Sigmoid colon (tissue), 7 donors: Measurements from ENCODE around the gene KAT8. TPM values are rescaled to one million over a fixed set of nuclear protein-coding genes. Genes with fewer than 3 reads are reported as not detected.

Experiments
- polyA plus RNA-seq, 3 donors: library from polyadenylated mRNA; stranded (reverse); fragments of 200-250 nt; gene quantifications; one replicate each; pipeline ENCODE4 v1.2.3, GENCODE V29; 2013
- small RNA-seq, 3 donors: library from RNA; depleted of rRNA; stranded (forward); fragments of <200 nt; gene quantifications; one replicate each; pipeline ENCODE3, GENCODE V24; 2016
- total RNA-seq, 4 donors: library from RNA; depleted of rRNA; stranded (reverse); fragments of >200 nt; gene quantifications; one replicate each; pipeline ENCODE4 v1.1.0, GENCODE V29; 2016
- donor health status: healthy with polysubstance abuse.
- donor health status: Bipolar disorder and iron deficiency.
- donor health status: healthy.

Gene KAT8
- total and polyA plus RNA-seq, 7 donors, result 31.2 to 65.7 (median 57.1) TPM

Small RNAs within 50 kb of the gene (small RNA-seq; reads per million reads assigned to genes)
- 0 reads per million in 3 donors for gene AC009088.4
- gene NDUFA3P6, result 0 reads per million in 3 donors

Other genes with a start within 250 kb of the KAT8 start
- 10 to 100 TPM; 45.7 to 63.1 (median 55.2) TPM for gene BCL7C, start 223.6 kb upstream of the KAT8 start, total RNA-seq
- 10 to 100 TPM; 27.9 to 42.0 (median 30.7) TPM for gene BCL7C, start 223.6 kb upstream of the KAT8 start, polyA plus RNA-seq
- gene CTF1, start 221.1 kb upstream of the KAT8 start, total RNA-seq, result 1 to 10 TPM; 2.3 to 6.9 (median 4.9) TPM
- 1 to 10 TPM in 2 of 3 donors, under 1 TPM in 1; 0.46 to 3.6 (median 1.5) TPM for gene CTF1, start 221.1 kb upstream of the KAT8 start, polyA plus RNA-seq
- 10 to 100 TPM in 3 of 4 donors, 1 to 10 TPM in 1; 7.9 to 18.3 (median 13.0) TPM for gene FBXL19, start 194.1 kb upstream of the KAT8 start, total RNA-seq
- gene FBXL19, start 194.1 kb upstream of the KAT8 start, polyA plus RNA-seq, result 10 to 100 TPM in 1 of 3 donors, 1 to 10 TPM in 2; 3.0 to 32.7 (median 8.3) TPM
- 10 to 100 TPM; 33.3 to 43.3 (median 40.5) TPM for gene ORAI3, start 168.6 kb upstream of the KAT8 start, total RNA-seq
- 10 to 100 TPM in 2 of 3 donors, 1 to 10 TPM in 1; 8.6 to 16.1 (median 15.6) TPM for gene ORAI3, start 168.6 kb upstream of the KAT8 start, polyA plus RNA-seq
- gene SETD1A, start 159.9 kb upstream of the KAT8 start, total RNA-seq, result 10 to 100 TPM in 1 of 4 donors, 1 to 10 TPM in 3; 5.0 to 16.0 (median 7.1) TPM
- 10 to 100 TPM in 1 of 3 donors, 1 to 10 TPM in 2; 2.4 to 13.1 (median 3.2) TPM for gene SETD1A, start 159.9 kb upstream of the KAT8 start, polyA plus RNA-seq
- gene HSD3B7, start 132.5 kb upstream of the KAT8 start, total RNA-seq, result 10 to 100 TPM; 14.6 to 16.1 (median 15.5) TPM
- 10 to 100 TPM in 2 of 3 donors, 1 to 10 TPM in 1; 9.0 to 36.1 (median 13.6) TPM for gene HSD3B7, start 132.5 kb upstream of the KAT8 start, polyA plus RNA-seq
- 1 to 10 TPM in 2 of 4 donors, under 1 TPM in 2; 0.71 to 4.4 (median 2.3) TPM for gene STX1B, start 107.0 kb upstream of the KAT8 start, total RNA-seq
- 1 to 10 TPM in 1 of 3 donors, under 1 TPM in 1, not detected in 1; 0.60 to 1.2 TPM for gene STX1B, start 107.0 kb upstream of the KAT8 start, polyA plus RNA-seq
- 10 to 100 TPM; 23.9 to 56.5 (median 37.4) TPM for gene STX4, start 84.1 kb upstream of the KAT8 start, total RNA-seq
- gene STX4, start 84.1 kb upstream of the KAT8 start, polyA plus RNA-seq, result 10 to 100 TPM; 47.2 to 76.3 (median 55.3) TPM
- gene ZNF668, start 43.4 kb upstream of the KAT8 start, total RNA-seq, result 10 to 100 TPM in 1 of 4 donors, 1 to 10 TPM in 3; 5.2 to 12.5 (median 7.7) TPM
- gene ZNF668, start 43.4 kb upstream of the KAT8 start, polyA plus RNA-seq, result 10 to 100 TPM in 1 of 3 donors, 1 to 10 TPM in 2; 4.8 to 11.7 (median 4.9) TPM
- gene ZNF646, start 43.2 kb upstream of the KAT8 start, total RNA-seq, result 10 to 100 TPM in 1 of 4 donors, 1 to 10 TPM in 3; 8.3 to 12.2 (median 8.8) TPM
- gene ZNF646, start 43.2 kb upstream of the KAT8 start, polyA plus RNA-seq, result 10 to 100 TPM in 1 of 3 donors, 1 to 10 TPM in 2; 1.8 to 15.0 (median 4.9) TPM
- 1 to 10 TPM; 1.1 to 9.1 (median 2.6) TPM for gene PRSS53, start 28.7 kb upstream of the KAT8 start, total RNA-seq
- gene PRSS53, start 28.7 kb upstream of the KAT8 start, polyA plus RNA-seq, result 1 to 10 TPM in 1 of 3 donors, not detected in 2; 2.0 TPM
- 100 to 1,000 TPM; 107 to 165 (median 116) TPM for gene VKORC1, start 22.9 kb upstream of the KAT8 start, total RNA-seq
- gene VKORC1, start 22.9 kb upstream of the KAT8 start, polyA plus RNA-seq, result 10 to 100 TPM; 30.5 to 66.5 (median 45.6) TPM
- 10 to 100 TPM; 29.5 to 42.7 (median 33.7) TPM for gene BCKDK, start 9.3 kb upstream of the KAT8 start, total RNA-seq
- gene BCKDK, start 9.3 kb upstream of the KAT8 start, polyA plus RNA-seq, result 10 to 100 TPM; 21.6 to 33.2 (median 32.1) TPM
- gene PRSS8, start 18.1 kb downstream of the KAT8 start, total RNA-seq, result 1 to 10 TPM in 2 of 4 donors, under 1 TPM in 1, not detected in 1; 0.16 to 3.2 (median 1.1) TPM
- gene PRSS8, start 18.1 kb downstream of the KAT8 start, polyA plus RNA-seq, result 100 to 1,000 TPM in 1 of 3 donors, 10 to 100 TPM in 2; 54.7 to 342 (median 84.4) TPM
- 1 to 10 TPM in 3 of 4 donors, under 1 TPM in 1; 0.83 to 7.3 (median 3.7) TPM for gene PRSS36, start 32.4 kb downstream of the KAT8 start, total RNA-seq
- 10 to 100 TPM in 1 of 3 donors, 1 to 10 TPM in 2; 4.7 to 10.2 (median 7.6) TPM for gene PRSS36, start 32.4 kb downstream of the KAT8 start, polyA plus RNA-seq
- 10 to 100 TPM; 44.1 to 63.9 (median 60.4) TPM for gene FUS, start 62.5 kb downstream of the KAT8 start, total RNA-seq
- 100 to 1,000 TPM in 1 of 3 donors, 10 to 100 TPM in 2; 79.9 to 262 (median 98.3) TPM for gene FUS, start 62.5 kb downstream of the KAT8 start, polyA plus RNA-seq
- gene PYCARD, start 85.1 kb downstream of the KAT8 start, total RNA-seq, result 10 to 100 TPM; 21.0 to 24.6 (median 23.5) TPM
- gene PYCARD, start 85.1 kb downstream of the KAT8 start, polyA plus RNA-seq, result 100 to 1,000 TPM in 2 of 3 donors, 10 to 100 TPM in 1; 93.1 to 120 (median 107) TPM
- under 1 TPM in 3 of 4 donors, not detected in 1; under 0.01 to 0.27 (median under 0.01) TPM for gene TRIM72, start 96.5 kb downstream of the KAT8 start, total RNA-seq
- under 1 TPM; under 0.01 to 0.07 (median under 0.01) TPM for gene TRIM72, start 96.5 kb downstream of the KAT8 start, polyA plus RNA-seq
- not detected for gene PYDC1, start 99.5 kb downstream of the KAT8 start, total RNA-seq
- gene PYDC1, start 99.5 kb downstream of the KAT8 start, polyA plus RNA-seq, result under 1 TPM in 1 of 3 donors, not detected in 2; 0.16 TPM
- 10 to 100 TPM in 3 of 4 donors, 1 to 10 TPM in 1; 6.4 to 15.1 (median 12.0) TPM for gene ITGAM, start 142.3 kb downstream of the KAT8 start, total RNA-seq
- gene ITGAM, start 142.3 kb downstream of the KAT8 start, polyA plus RNA-seq, result 1 to 10 TPM; 1.2 to 6.1 (median 1.8) TPM
- gene ITGAX, start 237.5 kb downstream of the KAT8 start, total RNA-seq, result 1 to 10 TPM in 2 of 4 donors, under 1 TPM in 2; 0.66 to 3.8 (median 1.8) TPM
- 1 to 10 TPM in 2 of 3 donors, under 1 TPM in 1; 0.60 to 7.6 (median 1.8) TPM for gene ITGAX, start 237.5 kb downstream of the KAT8 start, polyA plus RNA-seq